NCI-H69 (cell line): Measurements from ENCODE around the gene CYSRT1.

Source experiments
- DNase-seq: peaks from one replicate; lab custom pipeline; 2025; lab: John Stamatoyannopoulos, UW

CYSRT1 gene, protein sequence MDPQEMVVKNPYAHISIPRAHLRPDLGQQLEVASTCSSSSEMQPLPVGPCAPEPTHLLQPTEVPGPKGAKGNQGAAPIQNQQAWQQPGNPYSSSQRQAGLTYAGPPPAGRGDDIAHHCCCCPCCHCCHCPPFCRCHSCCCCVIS

DNA sequence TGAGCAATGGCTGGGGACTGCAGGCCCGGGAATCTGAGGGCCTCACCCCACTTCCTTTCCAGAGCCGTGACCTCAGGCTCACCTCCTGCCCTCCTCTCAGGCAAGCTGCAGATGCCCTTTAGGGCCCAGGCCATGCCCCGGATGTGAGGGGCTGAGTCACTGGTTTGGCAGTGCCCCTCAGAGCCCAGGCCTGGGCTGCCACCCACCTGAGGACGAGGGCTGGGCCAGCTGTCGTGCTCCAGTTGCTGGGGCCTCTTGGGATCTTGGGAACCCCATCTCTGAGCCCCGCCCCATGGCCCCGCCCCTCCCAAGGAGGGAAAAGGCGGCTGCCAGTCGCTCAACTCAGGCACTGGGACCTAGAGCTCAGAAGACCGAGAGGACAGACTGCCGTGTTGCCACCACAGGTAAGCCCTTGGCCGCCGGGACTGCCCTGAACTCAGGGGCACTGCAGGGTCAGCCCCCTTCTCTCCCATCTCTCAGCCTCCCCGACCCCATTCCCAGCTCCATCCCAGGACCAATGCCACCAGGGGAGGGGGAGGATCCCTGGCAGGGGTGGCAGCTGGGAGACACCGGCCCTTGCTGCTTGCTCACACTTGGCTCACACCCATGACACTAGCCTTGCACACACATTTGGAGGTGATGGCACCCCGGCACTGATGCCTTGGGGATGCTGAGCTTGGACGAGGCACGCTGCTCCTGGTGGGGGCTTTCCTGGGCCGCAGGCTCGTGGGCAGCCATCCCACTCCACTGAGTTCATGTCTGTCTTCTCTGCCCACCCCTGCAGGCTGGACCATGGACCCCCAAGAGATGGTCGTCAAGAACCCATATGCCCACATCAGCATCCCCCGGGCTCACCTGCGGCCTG, at the start of gene CYSRT1:
Gene CYSRT1 (plus strand): TSS at position 345 of the 865 bp plus-strand sequence. CDS start 448 bp downstream, at position 793.
- DNase-seq: no peak

DNA sequence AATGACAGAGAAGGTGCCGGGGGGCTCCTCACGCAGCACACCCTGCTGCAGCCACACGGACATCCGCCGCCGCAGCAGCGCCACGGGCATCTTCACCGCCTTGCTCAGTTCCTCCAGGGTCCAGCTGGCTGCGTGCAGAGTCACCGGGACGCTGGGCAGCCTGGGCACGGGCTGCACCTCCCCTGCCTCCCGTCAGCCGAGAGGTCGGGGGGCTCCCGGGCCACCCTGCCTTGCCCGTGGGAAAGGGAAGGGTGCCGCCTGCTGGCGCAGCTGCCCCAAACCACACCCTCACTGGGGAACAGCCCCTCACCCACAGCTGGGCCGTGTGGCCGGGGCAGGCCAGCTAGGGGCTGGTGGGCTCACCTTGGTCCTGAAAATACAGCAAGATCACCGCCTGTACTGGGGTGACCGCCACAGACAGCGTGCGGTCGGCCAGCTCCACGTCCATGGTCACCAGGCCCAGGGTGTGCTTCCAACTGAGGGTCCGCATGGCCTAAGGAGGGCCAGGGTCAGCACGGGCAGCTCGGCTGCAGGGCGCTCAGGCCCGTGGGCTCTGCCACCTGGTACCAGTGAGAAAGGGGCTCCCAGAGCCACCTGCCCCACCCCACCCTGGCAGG, 49.5 kb upstream of the CYSRT1 start:
- no peak for DNase-seq

DNA sequence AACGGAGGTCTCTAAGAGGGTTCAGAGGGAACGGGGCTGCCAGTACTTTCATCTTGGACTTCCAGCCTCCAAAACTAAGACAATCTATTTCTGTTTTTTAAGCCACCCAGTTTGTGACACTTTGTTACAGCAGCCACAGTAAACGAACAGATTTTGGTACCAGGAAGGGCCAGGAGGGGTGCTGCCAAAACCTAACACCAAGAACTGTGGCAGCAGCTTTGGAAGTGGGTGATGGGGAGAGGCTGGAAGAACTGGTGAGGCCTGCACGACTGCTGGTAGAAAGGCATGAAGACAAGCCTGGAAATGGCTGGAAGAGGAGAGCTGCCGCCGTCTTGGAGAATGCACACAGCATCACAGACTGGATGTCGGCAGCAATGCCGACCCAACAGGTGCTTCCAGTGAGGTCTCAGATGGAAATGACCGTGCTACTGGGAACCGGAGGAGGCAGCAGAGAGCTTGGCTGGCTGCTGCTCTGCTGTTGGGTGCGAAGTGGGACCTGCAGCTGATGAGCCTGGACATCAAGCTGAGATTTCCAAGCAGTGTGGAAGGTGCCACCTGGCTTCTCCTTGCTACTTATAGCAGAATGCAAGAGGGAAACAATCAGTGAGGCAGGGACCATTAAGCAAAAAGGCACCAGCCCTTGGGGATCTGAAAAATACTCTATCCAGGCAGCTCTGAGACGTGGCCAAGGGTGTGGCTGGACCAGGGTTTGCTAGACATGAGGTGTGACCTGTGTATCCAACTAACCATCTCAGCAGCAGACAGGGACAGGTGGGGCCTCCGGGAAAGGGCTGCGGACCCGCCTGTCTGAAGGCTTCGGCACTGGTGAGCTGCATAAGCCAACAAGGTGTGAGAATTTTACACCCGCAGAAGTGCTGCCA, 48.4 kb upstream of the CYSRT1 start:
- peak; percentile 75 for DNase-seq

DNA sequence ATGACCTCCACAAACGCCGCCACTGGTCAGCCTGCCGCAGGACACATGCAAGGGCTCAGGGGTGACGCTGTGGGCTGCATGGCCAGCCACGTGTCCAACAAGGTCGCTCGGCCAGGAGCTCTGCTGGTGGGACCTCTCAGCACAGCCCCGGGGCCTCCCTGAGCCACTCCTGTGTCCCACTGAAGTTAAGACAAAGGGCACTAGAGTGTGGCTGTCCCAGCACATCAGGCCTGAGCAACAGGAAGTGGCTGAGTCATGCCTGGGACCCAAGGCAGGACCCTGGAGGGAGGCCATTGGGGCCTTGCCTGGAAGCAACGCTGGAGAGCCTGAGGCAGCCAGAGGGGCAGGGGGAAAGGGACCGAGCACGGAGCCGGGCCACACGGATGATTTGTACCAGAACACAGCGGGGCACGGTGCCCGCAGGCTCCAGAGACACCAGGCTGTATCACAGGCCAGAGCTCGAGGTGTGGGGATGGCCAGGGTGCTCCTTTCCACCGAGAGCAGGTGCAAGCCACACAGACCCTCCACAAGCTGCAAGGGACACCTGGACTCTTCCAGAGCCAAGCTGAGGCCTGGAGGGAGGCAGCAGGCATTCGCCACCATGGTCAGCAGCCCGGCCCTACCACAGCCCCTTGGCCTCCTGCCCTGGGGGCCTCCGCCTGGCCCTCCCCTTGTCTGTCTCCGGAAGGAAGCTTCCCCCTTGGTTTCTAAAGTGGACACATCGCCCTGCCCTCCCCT, 46.6 kb upstream of the CYSRT1 start:
- no peak for DNase-seq

DNA sequence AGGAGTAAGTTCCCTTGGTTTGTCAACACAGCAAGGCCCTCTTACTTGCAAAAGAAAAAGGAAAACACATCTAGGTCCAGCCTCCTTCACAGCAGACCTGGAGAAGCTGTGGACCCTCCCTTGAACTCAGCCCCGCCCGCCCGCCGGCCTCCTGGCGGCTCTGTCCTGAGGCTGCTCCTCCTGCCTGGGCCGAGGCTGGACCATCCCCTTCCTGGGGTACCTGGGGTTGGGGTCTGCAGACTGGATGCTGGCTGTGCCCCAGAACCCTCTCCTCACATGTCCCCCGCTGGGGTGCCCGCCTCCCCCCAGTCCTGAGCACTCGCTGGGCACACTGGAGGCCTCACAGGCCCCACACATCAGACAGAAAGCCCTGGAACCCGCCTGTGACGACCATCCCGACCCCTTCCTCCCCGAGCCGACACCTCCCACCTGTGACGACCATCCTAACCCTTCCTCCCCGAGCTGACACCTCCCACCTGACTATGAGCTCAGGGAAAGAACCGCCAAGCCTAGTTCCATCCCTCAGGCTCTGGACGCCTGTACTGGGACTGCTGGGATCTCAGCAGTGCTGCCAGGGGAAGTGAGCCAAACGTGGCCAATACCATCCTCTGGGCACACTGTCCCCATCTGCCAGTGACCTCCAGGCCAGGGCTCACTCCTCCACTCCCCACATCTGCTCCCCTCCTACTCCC, 45.9 kb upstream of the CYSRT1 start:
- no peak for DNase-seq

DNA sequence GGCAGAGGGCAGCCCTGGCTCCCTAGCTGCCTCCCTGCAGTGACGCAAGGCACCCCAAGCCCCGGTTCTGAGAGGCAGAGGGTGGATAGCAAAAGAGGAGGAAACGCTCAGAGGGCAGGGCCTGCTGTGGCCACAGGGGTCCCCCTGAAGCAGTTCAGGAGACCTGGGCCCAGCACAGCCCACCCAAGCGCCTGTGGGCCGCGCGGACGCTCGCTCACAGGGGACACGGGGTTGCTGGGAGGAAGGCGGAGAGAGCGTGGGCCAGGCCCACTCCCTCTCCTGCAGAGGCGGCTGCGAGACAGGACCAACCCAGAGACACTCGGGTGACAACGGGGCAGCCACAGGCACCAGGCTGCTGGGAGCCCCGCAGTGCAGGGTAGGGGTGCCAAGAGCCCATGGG, 45.2 kb upstream of the CYSRT1 start:
- DNase-seq: no peak

DNA sequence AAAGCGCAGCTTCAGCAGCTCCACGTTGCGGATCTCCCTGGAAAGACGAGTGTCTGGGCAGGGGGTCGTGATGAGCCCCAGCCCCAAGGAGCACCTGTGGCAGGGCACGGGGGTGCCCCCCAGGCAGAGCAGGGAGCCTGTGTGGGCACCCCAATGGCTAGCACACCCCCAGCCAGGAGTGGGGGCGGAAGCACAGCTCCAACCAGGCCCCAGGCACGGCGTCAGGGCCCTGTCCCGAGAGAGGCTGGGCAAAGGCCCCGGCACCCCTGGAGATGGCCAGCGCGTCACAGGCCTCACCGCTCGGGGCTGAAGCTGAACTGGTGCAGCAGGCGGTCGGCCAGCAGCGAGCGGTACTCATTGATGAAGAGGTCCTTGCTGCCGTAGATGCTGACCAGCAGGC, 44.5 kb upstream of the CYSRT1 start:
- no peak for DNase-seq

DNA sequence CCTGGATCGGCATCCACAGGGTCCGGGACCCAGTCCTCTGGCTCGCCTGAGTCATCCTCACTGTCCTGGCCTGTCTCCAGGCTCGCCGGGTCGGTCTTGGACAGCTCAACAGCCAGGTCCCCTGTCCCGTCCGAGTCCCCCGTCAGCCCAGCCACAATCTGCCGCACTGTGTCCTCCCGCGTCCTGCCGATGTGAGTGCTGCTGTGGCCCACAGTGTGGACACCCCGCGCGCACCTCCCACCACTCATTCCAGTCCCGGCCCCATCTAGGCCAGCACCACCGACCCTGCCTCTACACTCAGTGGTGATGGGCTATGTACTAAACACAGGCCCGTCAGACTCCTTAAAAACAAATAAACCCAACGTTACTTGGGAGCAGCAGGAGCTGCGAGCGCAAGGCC, 43.3 kb upstream of the CYSRT1 start:
- no peak for DNase-seq

DNA sequence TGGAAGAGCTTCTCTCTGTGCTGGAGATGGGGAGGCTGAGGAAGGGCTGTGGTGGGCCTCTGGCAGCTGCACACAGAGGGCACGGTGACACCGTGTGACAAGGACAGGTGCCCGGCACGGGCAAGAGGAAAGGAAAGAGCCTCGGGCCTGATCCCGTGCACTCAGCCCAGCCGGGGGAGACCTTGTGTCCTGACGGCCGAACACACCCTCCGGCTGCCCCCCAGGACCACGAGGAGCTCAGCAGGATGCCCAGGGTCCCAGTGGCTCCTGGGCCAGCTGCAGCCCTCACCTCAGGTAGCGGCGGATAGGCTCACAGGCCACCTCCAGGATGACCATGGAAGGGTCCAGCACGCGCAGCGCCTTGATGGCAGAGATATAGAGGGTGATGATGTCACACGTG, 42.1 kb upstream of the CYSRT1 start:
- no peak for DNase-seq

DNA sequence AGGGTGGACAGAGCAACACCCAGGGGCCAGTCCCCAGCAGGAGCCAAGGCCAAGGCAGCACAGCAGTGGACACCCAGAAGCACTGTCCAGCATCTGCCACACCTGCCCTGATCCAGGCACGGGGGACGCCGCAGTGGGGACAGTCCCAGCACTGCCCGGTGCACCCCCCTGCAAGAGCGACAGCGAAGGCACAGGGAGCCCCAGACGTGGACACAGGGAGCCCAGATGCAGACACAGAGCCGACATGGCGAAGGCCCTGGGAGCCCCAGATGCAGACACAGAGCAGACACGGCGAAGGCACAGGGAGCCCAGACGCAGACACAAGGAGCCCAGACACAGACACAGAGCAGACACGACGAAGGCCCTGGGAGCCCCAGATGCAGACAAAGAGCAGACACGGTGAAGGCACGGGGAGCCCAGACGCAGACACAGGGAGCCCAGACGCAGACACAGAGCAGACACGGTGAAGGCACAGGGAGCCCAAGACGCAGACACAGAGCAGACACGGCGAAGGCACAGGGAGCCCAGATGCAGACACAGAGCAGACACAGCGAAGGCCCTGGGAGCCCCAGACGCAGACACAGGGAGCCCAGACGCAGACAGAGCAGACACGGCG, 40.9 kb upstream of the CYSRT1 start:
- DNase-seq: no peak

DNA sequence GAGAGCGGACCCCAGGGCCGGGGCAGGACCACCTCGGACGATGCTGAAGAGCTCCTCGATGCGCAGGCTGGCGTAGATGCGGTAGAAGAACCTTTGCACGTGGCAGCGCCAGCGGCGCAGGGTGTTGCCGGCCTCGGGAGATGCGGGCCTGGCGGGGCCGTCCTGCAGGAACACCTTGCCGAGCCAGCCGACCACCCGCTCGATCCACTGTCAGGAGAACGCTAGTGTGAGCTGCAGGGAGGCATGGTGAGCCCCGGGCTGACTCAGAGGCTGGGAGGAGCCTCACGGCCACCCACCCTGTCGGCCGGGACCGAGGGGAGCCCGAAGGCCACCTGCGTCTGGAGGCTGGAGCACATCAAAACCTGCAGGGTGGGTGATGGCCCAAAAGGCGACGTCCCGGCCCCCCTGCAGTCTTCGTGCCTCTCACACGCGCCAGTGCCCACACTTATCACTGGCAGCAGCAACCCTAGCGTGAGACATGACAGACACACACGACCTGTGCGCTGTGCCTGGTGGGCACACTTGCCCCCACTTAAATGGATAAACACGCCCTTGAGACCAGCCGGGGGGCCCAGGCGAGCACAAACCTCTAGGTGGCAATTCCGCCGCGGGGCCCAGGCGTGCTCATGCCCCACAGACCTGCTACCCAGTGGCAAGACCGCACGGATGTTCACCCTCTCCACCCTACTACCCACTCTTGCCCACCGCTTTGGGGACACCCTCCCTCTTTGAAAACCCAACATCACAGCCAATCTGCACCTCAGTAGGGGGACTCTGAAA, 39.9 kb upstream of the CYSRT1 start:
- no peak for DNase-seq

DNA sequence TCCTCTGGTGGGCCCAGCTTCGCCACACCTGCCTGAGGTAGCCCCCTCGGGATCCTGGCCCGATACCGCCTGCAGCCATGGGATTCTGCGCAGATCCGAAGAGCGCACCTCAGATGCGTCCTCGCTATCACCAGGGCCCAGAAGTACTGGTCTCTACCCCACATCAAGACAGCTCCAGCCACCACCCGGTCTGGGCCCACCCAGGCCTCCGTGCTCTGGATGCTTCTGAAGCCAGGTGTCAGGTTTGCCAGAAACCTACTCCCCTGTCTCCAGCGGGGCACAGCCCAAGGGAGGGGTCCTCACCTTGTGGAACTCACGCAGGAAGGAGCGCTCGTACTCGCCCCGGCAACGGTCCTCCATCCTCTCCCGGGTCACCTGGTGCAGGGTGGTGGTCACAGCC, 39.1 kb upstream of the CYSRT1 start:
- no peak for DNase-seq

DNA sequence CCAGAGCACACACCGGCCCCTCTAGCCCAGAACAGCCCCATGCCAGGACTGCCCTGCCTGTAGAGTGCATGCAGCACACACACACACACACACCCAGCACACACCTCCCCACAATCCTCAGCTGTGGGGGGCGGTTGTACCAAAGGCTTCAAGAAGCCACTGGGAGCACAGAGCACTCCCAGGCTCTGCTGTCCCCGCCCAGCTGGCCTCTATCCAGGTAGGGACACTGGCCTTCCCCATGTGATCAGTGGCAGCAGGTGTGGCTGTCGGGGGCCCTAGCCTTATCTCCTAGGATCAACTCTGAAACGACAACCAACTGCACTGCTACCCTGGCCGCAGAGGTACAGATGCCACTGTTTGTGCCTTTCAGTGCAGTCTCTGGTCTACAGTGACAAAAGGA, 38.6 kb upstream of the CYSRT1 start:
- DNase-seq: no peak

DNA sequence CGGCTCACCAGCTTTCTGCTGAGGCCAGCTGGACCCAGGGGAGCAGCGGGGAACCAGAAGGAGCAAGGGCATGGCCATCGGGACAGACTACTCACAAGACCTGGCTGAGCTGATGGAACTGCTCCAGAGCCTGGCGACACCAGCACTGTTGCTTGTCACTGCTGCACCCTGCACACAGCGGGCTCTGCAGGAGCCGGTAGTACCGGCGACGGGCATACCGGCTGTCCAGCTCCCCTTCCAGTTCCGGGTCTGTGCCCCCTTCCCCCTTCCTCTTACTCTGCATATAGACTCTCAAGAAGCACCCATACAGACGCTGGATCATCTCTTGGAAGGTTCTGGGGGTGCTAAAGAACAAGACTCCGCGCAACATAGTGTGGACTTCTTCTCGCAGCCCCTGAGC, 37.6 kb upstream of the CYSRT1 start:
- DNase-seq: no peak

DNA sequence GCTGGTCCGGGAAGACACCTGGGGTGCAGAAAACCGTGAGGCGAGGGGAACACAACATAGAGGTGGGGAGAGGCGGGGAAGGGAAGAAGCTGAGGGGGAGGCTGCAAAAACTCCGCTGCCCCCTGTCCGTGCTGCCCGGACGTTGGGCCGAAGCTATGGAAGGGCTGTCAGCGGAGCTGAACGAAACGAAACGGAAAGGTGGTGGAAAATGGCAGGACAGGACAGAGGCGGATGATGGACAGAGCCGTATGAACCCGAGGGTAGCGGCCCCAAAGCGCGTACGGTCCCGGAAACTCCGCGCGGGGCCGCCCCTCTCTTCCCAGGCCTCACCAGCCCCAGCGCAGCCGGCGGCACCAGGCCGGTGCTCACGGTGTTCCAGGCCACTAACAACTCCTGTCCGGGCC, 36.9 kb upstream of the CYSRT1 start:
- no peak for DNase-seq

DNA sequence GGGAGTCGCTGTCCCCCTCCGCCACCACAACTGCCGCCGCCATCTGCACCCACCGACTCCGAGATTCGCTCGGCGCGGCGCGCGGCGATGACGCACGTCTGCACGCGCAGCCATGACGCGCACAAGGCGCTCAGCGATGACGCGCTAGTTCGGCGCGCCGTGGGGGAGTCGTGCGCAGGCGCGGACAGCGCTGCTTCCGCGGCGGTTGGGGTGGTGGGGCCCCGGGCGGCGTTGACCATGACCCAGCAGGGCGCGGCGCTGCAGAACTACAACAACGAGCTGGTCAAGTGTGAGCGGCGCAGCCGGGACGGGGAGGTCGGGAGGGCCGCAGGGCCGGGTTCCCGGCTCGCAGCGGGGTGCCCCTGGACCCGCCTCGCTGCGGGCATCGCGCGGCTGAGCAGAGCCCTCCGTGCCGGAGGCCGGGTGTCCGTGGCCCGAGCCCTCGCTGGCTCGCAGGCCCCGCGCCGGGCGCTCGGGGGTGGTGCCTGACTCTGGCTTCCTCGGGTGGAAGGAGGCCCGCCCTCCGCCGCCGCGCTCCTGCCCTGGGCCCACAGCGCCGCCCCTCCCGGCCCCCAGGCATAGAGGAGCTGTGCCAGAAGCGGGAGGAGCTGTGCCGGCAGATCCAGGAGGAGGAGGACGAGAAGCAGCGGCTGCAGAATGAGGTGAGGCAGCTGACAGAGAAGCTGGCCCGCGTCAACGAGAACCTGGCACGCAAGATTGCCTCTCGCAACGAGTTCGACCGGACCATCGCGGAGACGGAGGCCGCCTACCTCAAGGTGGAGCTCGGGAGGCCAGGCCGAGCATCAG, 36.3 kb upstream of the CYSRT1 start, which contains the start of the genes ANAPC2 and SSNA1:
Gene ANAPC2 (minus strand): TSS at position 71 of the 807 bp plus-strand sequence. CDS start 28 bp downstream, at position 43.
Gene SSNA1 (plus strand): TSS at position 187 of the 807 bp plus-strand sequence. CDS start 51 bp downstream, at position 238.
- peak; percentile 97 for DNase-seq

DNA sequence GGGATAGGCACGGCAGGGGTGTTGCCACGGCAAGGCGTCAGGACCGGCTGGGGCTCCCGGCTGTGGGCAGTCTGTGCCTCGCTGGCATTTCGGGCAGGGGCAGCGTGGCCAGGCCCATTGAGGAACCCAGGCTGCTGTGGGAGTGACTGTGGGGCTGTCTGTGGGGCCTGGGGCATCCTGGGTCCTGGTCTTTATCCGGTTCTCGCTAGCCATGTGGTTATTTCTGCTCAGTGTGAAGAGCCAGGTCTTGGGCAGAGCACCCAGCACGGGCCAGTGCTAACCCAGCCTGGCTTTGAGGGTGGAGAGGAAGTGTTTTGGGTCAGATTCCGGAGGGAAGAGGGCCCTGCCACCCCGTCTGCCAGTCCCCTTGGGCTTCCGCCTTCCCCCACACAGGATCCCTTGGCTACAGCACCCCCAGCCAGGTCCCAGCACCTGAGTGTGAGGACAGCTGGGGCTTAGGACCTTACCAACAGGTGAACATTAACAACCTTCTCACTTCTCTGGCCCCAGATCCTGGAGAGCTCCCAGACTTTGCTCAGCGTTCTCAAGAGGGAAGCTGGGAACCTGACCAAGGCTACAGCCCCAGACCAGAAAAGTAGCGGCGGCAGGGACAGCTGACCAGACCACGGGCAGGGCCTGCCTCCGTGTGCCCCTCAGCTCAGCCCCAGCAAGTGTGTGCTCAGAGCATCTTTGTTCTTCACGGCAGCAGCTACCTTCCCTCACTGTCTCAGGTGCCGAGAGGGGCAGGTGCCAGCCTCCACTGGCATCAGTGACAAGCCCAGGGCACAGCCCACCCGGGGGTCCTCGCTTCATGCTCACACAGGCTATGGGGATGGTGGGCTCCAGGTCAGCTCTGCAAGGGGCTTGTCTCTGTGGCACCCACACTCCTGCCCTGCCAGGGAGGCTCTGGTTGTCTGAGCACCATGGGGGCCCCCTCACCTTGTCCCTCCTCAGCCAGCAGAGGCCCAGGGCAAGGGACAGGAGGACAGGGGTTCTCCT, 35.4 kb upstream of the CYSRT1 start:
- no peak for DNase-seq
